A549 (cell line): Measurements from ENCODE around the gene ACTR10. TPM values are rescaled to one million over a fixed set of nuclear protein-coding genes. Genes with fewer than 3 reads are reported as not detected.

Source experiments
- ATAC-seq, 2 experiments: fragments of 200-7000 bp in 1 of 2; fragments of >200 bp in 1 of 2; cut with Nextera tagmentation in 1 of 2; cut with Tn5 transposase in 1 of 2; 3 replicates each; pipeline versions ENCODE4 v1.8.0 to v1.9.1; 2018 to 2020; ENCODE audit warnings: mild to moderate bottlenecking in 1 of 2, moderate library complexity in 1 of 2
- CTCF ChIA-PET: fragments of 300-600 bp; sonication (Branson Sonifier 250); formaldehyde crosslinking; extraction: SDS; loops from one replicate; lab custom pipeline; 2021; ENCODE audit warnings: antibody characterized with exemption, inconsistent platforms; lab: Yijun Ruan, JAX
- POLR2A ChIA-PET: fragments of 350-600 bp; formaldehyde crosslinking; extraction: SDS; loops from one replicate; lab custom pipeline; 2021; ENCODE audit warnings: antibody characterized with exemption, inconsistent platforms; lab: Yijun Ruan, JAX
- DNase-seq, 2 experiments: peaks; one replicate each; pipeline versions ENCODE4 v3.0.0 to v3.0.0-alpha.2; 2011 to 2016; ENCODE audit warnings: low read depth in 1 of 2, low spot score in 1 of 2
- FAIRE-seq: peaks from 2 replicates; lab custom pipeline; 2011; peaks lifted over from hg19 to GRCh38; lab: Jason Lieb, UNC
- H3K27ac ChIP-seq, 2 experiments: fragments of >200 bp; sonication (Bioruptor Twin); formaldehyde crosslinking; 3 replicates each; pipeline ENCODE4 v1.5.1; 2016 to 2017
- H3K4me1 ChIP-seq: fragments of >200 bp; sonication (Bioruptor Twin); formaldehyde crosslinking; 3 replicates; pipeline ENCODE4 v1.6.1; 2016
- H3K4me2 ChIP-seq: fragments of >200 bp; sonication (Bioruptor Twin); formaldehyde crosslinking; 3 replicates; pipeline ENCODE4 v1.6.1; 2016
- H3K4me3 ChIP-seq: fragments of >200 bp; sonication (Bioruptor Twin); formaldehyde crosslinking; 3 replicates; pipeline ENCODE4 v1.5.1; 2016
- H3K9me3 ChIP-seq: fragments of >200 bp; sonication (Bioruptor Twin); formaldehyde crosslinking; 3 replicates; pipeline ENCODE4 v1.6.1; 2016
- CEBPB ChIP-seq, 2 experiments: fragments of >200 bp in 1 of 2; sonication (Bioruptor Twin) in 1 of 2; formaldehyde crosslinking in 1 of 2; IDR thresholded peaks; 2 replicates each; pipeline ENCODE4 v1.6.1; 2012 to 2016
- EHF ChIP-seq: fragments of 250-450 bp; sonication (Bioruptor Pico); IDR thresholded peaks from 2 replicates; pipeline ENCODE4 v1.5.0; 2020; ENCODE audit warnings: mild to moderate bottlenecking
- EP300 ChIP-seq, 2 experiments: fragments of >200 bp; sonication (Bioruptor Twin); formaldehyde crosslinking; IDR thresholded peaks; 2 replicates in 1 of 2; 3 replicates in 1 of 2; pipeline ENCODE4 v1.6.1; 2016 to 2017
- GATA3 ChIP-seq: IDR thresholded peaks from 2 replicates; pipeline ENCODE4 v1.6.1; 2012; ENCODE audit warnings: borderline replicate concordance
- KDM1A ChIP-seq: fragments of 200-600 bp; sonication (generic); IDR thresholded peaks from 2 replicates; pipeline ENCODE4 v1.6.1; 2016; ENCODE audit warnings: low read depth, mild to moderate bottlenecking
- MAZ ChIP-seq: fragments of 150-350 bp; IDR thresholded peaks from 2 replicates; pipeline ENCODE4 v1.6.1; 2014; ENCODE audit warnings: antibody characterized with exemption, low read depth, low read length, borderline replicate concordance
- POLR2A ChIP-seq: IDR thresholded peaks from 2 replicates; pipeline ENCODE4 v1.6.1; 2012; ENCODE audit warnings: mild to moderate bottlenecking, low read length
- RAD21 ChIP-seq, 2 experiments: fragments of >200 bp in 1 of 2; sonication (Bioruptor Twin) in 1 of 2; formaldehyde crosslinking in 1 of 2; IDR thresholded peaks in 1 of 2; conservative IDR thresholded peaks in 1 of 2; 2 replicates in 1 of 2; 3 replicates in 1 of 2; pipeline ENCODE4 v1.6.1; 2012 to 2018; ENCODE audit warnings: inconsistent platforms in 1 of 2
- RARB ChIP-seq: fragments of 250-450 bp; sonication (Bioruptor Pico); IDR thresholded peaks from 2 replicates; pipeline ENCODE4 v1.8.0; 2021; ENCODE audit warnings: mild to moderate bottlenecking, moderate library complexity
- SREBF2 ChIP-seq: fragments of 450-650 bp; IDR thresholded peaks from 2 replicates; pipeline ENCODE4 v1.6.1; 2014; ENCODE audit warnings: mild to moderate bottlenecking, moderate library complexity
- USF2 ChIP-seq: fragments of 450-650 bp; IDR thresholded peaks from 2 replicates; pipeline ENCODE4 v1.6.1; 2014; ENCODE audit warnings: antibody characterized with exemption
- WGBS: methylation state at CpG from one replicate; pipeline ENCODE4 v1.1.6; 2017; ENCODE audit errors: missing lambda C conversion rate; 5-methylcytosine and 5-hydroxymethylcytosine counted together
- polyA plus RNA-seq, 4 experiments: library from polyadenylated mRNA; depleted of rRNA in 3 of 4; stranded (reverse); fragments of >200 nt; fragmentation: RNase III in 1 of 4; extraction: RNeasy Plus Mini Kit Qiagen cat#74134 plus additional on column Dnase treatment in 1 of 4; gene quantifications; 2 replicates in 3 of 4; 3 replicates in 1 of 4; pipeline ENCODE4 v1.2.3, GENCODE V29; 2011 to 2017
- small RNA-seq, 6 experiments: library from RNA; depleted of rRNA; stranded (forward); fragments of <200 nt; gene quantifications; one replicate each; pipeline ENCODE3, GENCODE V24; 2012

ACTR10 gene
- polyA plus RNA-seq, 2 of the 4 experiments (the other 2 are of a cell fraction) = 47.1 to 101 TPM

GRCh38 chr14:58283730-58284129, 83.8 kb downstream of the ACTR10 start:
- Histone ChIP-seq H3K4me3 (no peak overlapping the region), H3K27ac (no peak overlapping the region), H3K4me2 (peak overlapping the region; percentile 4; the same call in 1 of the 3 replicates), H3K9me3 (no peaks in the 10 kb centered on the region)
- no peak for FAIRE-seq
- no peak for DNase-seq
- no peak for ATAC-seq
- CTCF ChIA-PET = no interaction called here
- TF ChIP-seq SREBF2 = no peak
- peak in 1 of 2 experiments; percentile 62; a peak in 2 of 4 replicates for TF ChIP-seq CEBPB (IDR thresholded peaks at IDR 0.05)
- TF ChIP-seq, all 56 proteins: peak for 1
- POLR2A ChIA-PET = no interaction called here
- peaks cover 44% of the 10 kb centered on the region for H3K4me1 ChIP-seq

- H3K27ac ChIP-seq = no peak overlapping the region
- ChIA-PET CTCF (no interaction called here), POLR2A (interaction anchor here (2.4 kb wide), 1 partner anchor 13 kb away, joined by 11 read pairs; the partner anchor contains the start of gene ARID4A)
- FAIRE-seq = no peak
- H3K4me3 ChIP-seq = no peak overlapping the region
- no peak overlapping the region for H3K4me2 ChIP-seq
- TF ChIP-seq RAD21 (conservative IDR thresholded peaks at IDR 0.05 in 1 of 2, IDR thresholded peaks at IDR 0.05 in 1 of 2) (no peak), POLR2A (no peak), MAZ (no peak), USF2 (no peak), EHF (CRISPR knock-in tag) (no peak), GATA3 (no peak), RARB (CRISPR knock-in tag) (no peak), KDM1A (no peak), EP300 (IDR thresholded peaks at IDR 0.05) (no peak)
- H3K9me3 ChIP-seq = no peaks in the 10 kb centered on the region
- no peak for DNase-seq
- 95% methylated on average over 4 of the region's 4 CpGs for WGBS
- no peak for ATAC-seq
- peaks cover 44% of the 10 kb centered on the region for H3K4me1 ChIP-seq
Measured at GRCh38 chr14:58285132-58285531, 85.2 kb downstream of the ACTR10 start.

Small RNA genes within 50 kb of the gene (small RNA-seq; reads per million reads assigned to genes)
- gene RN7SL598P = 0 reads per million in 6 experiments

Other genes with a start within 250 kb of the ACTR10 start
- 0.22 and 0.56 TPM in 2 replicates for gene ARMH4, start 47.9 kb upstream of the ACTR10 start, polyA plus RNA-seq (2011; rRNA removed)
- 0.15 to 0.77 TPM (median 0.59 TPM) in 3 replicates for gene ARMH4, start 47.9 kb upstream of the ACTR10 start, polyA plus RNA-seq (2017; fragmentation: RNase III; extraction: RNeasy Plus Mini Kit Qiagen cat#74134 plus additional on column Dnase treatment)
- 410 and 411 TPM in 2 replicates for gene PSMA3, start 44.7 kb downstream of the ACTR10 start, polyA plus RNA-seq (2011; rRNA removed)
- 260 to 286 TPM (median 261 TPM) in 3 replicates for gene PSMA3, start 44.7 kb downstream of the ACTR10 start, polyA plus RNA-seq (2017; fragmentation: RNase III; extraction: RNeasy Plus Mini Kit Qiagen cat#74134 plus additional on column Dnase treatment)
- 9.3 and 15.1 TPM in 2 replicates for gene ARID4A, start 98.4 kb downstream of the ACTR10 start, polyA plus RNA-seq (2011; rRNA removed)
- gene ARID4A, start 98.4 kb downstream of the ACTR10 start, polyA plus RNA-seq (2017; fragmentation: RNase III; extraction: RNeasy Plus Mini Kit Qiagen cat#74134 plus additional on column Dnase treatment) = 6.9 to 9.7 TPM (median 9.0 TPM) in 3 replicates
- not detected in 2 replicates for gene TOMM20L, start 195.8 kb downstream of the ACTR10 start, polyA plus RNA-seq (2011; rRNA removed)
- gene TOMM20L, start 195.8 kb downstream of the ACTR10 start, polyA plus RNA-seq (2017; fragmentation: RNase III; extraction: RNeasy Plus Mini Kit Qiagen cat#74134 plus additional on column Dnase treatment) = not detected in 3 replicates
- 64.0 and 70.1 TPM in 2 replicates for gene TIMM9, start 227.4 kb downstream of the ACTR10 start, polyA plus RNA-seq (2011; rRNA removed)
- 96.3 to 107 TPM (median 101 TPM) in 3 replicates for gene TIMM9, start 227.4 kb downstream of the ACTR10 start, polyA plus RNA-seq (2017; fragmentation: RNase III; extraction: RNeasy Plus Mini Kit Qiagen cat#74134 plus additional on column Dnase treatment)
- gene KIAA0586, start 227.6 kb downstream of the ACTR10 start, polyA plus RNA-seq (2011; rRNA removed) = 18.5 and 22.2 TPM in 2 replicates
- 10.6 to 12.5 TPM (median 10.8 TPM) in 3 replicates for gene KIAA0586, start 227.6 kb downstream of the ACTR10 start, polyA plus RNA-seq (2017; fragmentation: RNase III; extraction: RNeasy Plus Mini Kit Qiagen cat#74134 plus additional on column Dnase treatment)